Astrocyte of the cerebellum (primary cell): ENCODE data around the gene SRGAP3.

Source experiments
- DNase-seq: peaks from one replicate; pipeline ENCODE4 v3.0.0-alpha.2; 2011; ENCODE audit warnings: low read depth
- H3K4me3 ChIP-seq: 2 replicates; pipeline ENCODE4 v1.5.1; 2011; ENCODE audit warnings: mild to moderate bottlenecking, low read depth, low read length, moderate library complexity
- CTCF ChIP-seq: IDR thresholded peaks from 2 replicates; pipeline ENCODE4 v1.5.1; 2012; ENCODE audit warnings: low read length, low read depth, moderate library complexity, mild to moderate bottlenecking; ENCODE audit errors: missing control alignments
- in situ Hi-C: cut with HindIII; loops from 2 replicates; pipeline ENCODE4 v1.10.0; 2017; ENCODE audit warnings: low sequenced_read_pairs

Gene SRGAP3

GRCh38 chr3:9223672-9224071 lies 25.8 kb downstream of the SRGAP3 start:
- H3K4me3 ChIP-seq: no peak overlapping the region
- TF ChIP-seq CTCF: no peak
- DNase-seq: no peak
- in situ Hi-C loops: no loop called here

- no peak overlapping the region for H3K4me3 ChIP-seq
- in situ Hi-C loops: no loop called here
- no peak for DNase-seq
- TF ChIP-seq CTCF: no peak
Observed at GRCh38 chr3:9222956-9223639, 26.3 kb downstream of the SRGAP3 start.

DNA sequence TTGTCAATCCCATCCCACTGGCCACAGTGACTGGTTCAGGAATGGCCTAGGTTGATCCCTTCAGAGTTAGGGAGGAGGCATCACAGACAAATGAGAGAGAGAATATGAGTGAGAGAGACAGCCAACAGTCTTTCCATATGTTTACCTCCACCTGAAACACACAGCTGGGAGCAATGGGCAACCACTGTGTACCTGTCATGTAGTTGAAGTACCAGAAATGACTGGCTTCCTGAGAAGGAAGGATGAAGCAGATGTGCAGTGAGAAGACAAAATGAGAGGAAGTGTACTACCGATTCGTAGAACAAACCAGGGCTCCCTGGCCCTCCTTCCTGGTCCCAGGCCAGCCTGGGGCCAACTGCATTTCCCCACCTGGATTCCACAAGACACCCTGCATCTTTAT lies 27.4 kb downstream of the SRGAP3 start:
- in situ Hi-C loops: no loop called here

DNA sequence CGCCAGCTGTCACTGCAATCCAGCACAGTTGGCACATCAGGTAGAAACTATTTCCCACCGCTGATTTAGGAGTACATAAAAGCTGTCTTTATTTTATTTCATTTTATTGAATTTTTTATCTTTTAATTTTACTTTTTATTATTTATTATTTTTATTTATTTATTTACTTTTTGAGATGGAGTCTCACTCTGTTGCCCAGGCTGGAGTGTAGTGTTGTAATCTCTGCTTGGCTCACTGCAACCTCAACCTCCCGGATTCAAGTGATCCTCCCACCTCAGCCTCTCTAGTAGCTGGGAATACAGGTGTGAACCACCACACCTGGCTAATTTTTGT lies 31.0 kb downstream of the SRGAP3 start:
- in situ Hi-C loops: loop anchor here (10.0 kb wide), 1 partner anchor 224 kb away; no protein-coding TSS in a partner anchor
- H3K4me3 ChIP-seq: no peak overlapping the region
- no peak for DNase-seq
- TF ChIP-seq CTCF: no peak

More for the DNA sequence above, 27.4 kb downstream of the SRGAP3 start:
- TF ChIP-seq CTCF: no peak
- DNase-seq: no peak
- no peak overlapping the region for H3K4me3 ChIP-seq

GRCh38 chr3:9217784-9218513 lies 31.5 kb downstream of the SRGAP3 start:
- no peak for TF ChIP-seq CTCF
- DNase-seq: no peak
- in situ Hi-C loops: loop anchor here (10.0 kb wide), 1 partner anchor 223 kb away; no protein-coding TSS in a partner anchor
- no peak overlapping the region for H3K4me3 ChIP-seq

DNA sequence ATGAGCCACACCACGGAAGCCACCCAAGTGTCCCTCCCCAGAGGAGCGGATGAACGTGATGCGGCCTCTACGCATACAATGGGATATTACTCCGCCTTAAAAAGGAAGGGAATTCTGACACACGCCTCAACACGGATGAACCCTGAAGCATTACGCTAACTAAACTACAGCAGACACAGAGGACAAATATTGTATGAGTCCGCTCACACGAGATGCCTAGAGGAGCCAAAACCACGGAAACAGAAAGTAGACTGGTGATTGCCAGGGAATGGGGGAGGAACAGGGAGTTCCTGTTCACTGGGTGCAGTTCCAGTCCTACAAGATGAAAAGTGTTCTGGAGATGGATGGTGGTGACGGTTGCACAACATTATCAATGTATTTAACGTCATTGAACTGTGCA lies 32.7 kb downstream of the SRGAP3 start:
- in situ Hi-C loops: loop anchor here (10.0 kb wide), 1 partner anchor 222 kb away; no protein-coding TSS in a partner anchor
- TF ChIP-seq CTCF: no peak
- H3K4me3 ChIP-seq: no peak overlapping the region
- DNase-seq: no peak
